ENCODE measurements around the gene CHD6.
"Not testable (repeated sequence)": the region's sequence is repeated elsewhere in the genome, so short reads cannot be mapped to it uniquely, and the experiment has no call there.

The CHD6 gene

DNA sequence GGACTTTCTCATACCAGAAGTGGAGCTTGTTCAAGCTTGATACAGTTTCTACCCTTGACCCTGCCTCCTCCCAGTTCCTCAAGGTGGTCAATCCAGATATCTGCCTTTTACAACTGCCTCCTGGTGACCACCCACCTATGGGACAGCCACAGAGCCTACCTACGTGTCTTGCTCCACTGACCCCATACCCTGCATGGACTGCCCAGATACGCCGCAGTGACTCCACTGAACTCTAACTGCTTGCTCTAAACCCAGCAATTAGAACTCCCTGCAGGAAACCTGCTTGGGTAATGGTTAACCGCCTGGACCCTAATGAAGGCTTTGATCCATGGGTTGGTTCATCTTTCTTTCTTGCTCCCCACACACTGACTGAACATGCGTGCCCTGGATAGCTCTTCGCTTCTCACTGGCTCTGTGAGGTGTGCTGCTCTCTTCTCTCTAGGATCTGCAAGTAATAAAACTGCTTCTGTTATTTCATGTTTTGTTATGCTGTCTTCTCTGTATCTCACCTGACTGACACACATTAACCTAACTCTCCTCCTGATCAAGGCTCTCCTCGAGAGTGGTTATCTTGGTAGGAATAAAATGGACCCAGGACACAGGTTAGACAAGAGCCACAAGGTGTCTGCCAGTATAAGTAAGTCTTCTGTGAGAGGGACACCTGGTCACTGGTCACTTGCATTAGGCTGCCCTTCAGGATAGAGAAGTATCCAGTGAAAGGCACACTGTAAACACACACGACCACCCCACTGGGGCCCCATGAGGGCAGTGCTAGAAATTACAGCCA, 79.2 kb downstream of the CHD6 start:
- DNase-seq (ENCODE audit: low spot score) = no peak

DNA sequence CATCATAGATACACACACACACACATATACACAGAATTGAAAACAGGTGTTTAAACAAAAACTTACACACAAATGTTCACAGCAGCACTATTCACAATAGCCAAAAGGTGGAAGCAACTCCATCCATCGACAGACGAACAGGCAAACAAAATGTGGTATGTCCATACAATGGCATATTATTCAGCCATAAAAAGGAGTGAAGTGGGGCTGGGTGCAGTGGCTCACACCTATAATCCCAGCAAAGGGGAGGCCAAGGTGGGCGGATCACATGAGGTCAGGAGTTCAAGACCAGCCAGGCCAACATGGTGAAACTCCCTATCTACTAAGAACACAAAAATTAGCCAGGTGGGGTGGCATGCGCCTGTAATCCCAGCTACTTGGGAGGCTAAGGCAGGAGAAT, 80.3 kb downstream of the CHD6 start:
- DNase-seq (ENCODE audit: low spot score) = no peak

DNA sequence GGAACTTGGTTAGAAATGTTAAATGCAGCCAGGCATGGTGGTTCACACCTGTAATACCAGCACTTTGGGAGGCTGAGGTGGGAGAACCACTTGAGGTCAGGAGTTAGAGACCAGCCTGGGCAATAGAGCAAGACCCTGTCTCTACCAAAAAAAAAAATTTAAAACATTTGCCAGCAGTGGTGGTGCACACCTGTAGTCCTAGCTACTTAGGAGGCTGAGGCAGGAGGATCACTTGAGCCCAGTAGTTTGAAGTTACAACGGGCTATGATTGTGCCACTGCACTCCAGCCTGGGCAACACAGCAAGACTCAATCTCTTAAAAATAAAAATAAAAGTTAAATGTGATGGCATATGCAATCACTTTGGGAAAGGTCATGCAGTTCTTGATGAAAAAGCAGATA, 82.6 kb downstream of the CHD6 start:
- not testable (repeated sequence) for DNase-seq (ENCODE audit: low spot score)

DNA sequence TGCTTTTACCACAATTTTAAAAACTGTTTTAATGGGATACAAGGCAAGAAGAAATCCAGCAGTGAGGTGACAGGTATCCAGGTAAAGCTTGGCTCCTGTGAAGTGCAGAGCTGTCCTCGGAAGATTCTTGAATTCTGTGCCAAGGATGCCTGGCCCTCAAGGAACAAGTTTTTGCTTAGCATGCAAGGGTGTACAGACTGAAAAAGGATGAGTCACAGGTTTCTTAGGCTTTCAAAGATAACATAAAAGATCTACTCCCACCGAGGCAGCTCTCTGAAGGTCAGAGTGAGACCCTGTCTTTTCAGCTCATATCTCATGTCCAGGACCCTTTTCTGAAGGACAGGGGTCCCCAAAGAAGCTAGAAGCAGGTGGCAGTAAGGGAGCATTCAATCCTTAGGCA, 83.3 kb downstream of the CHD6 start:
- no peak for DNase-seq (ENCODE audit: low spot score)

DNA sequence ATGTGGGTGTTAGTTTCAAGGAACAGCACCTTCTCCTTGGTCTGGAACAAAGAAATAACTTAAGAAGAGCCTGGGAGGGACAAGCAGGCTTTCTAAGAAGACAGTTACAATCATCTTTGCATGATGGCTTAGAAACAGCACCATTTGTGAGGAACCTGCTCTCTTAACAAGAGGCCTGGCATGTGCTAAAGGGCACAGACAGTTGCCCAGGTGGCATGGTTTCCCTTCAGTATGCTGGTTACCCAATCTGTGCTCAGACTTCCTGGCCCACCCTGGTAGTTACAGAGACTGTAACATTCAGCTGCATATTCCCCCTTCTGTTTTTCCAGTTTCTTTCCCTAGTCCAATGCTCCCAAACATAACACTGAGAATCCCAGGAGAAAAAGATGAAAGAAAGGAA, 84.0 kb downstream of the CHD6 start:
- DNase-seq (ENCODE audit: low spot score) = no peak

DNA sequence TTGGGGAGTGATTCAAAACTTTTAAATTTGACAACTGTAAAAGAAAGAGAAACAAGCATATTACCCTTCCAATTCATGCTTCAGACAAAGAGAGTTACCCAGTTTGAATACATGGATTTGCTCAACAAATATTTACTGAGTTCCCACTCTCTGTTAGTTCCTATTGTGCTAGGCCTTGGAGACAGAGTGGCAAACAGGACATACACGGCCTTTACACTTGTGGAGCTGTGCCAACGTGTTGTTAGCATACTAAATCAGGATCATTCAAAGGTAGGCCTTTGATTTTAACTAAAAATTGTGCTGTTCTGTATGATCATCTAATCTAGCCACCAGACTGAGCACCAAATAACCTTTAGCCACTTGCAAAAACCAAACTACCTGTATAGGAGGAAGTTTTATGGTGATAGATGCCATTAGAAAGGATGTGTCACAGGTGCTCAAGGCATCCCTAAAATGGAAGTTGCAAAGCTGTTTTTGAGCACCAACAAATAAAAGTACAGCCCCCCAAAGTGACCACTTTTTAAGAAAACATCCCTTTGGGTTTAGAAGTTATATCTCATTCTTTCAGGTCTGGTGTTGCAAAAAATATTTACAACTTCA, 84.5 kb downstream of the CHD6 start:
- DNase-seq (ENCODE audit: low spot score) = no peak

DNA sequence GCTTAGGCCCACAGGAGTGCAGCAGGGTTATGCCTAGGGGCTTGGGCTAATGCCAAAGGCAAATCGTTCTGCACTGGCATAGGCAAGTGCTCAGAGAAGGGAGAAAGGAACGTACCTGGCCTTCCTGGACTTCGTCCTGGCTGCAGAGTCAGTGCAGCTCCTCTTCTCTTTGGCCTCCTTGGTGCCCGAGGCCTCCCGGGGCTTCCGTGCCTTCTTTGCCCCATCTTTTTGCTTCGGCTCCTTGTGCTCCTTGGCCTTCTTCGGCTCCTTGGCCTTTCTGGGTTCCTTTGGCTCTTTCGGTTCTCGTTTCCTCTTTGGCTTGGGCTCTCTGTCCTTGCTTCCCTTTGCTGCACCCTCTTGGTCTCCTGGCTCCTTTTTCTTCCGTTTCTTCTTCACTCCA, 85.2 kb downstream of the CHD6 start:
- DNase-seq (ENCODE audit: low spot score) = no peak

DNA sequence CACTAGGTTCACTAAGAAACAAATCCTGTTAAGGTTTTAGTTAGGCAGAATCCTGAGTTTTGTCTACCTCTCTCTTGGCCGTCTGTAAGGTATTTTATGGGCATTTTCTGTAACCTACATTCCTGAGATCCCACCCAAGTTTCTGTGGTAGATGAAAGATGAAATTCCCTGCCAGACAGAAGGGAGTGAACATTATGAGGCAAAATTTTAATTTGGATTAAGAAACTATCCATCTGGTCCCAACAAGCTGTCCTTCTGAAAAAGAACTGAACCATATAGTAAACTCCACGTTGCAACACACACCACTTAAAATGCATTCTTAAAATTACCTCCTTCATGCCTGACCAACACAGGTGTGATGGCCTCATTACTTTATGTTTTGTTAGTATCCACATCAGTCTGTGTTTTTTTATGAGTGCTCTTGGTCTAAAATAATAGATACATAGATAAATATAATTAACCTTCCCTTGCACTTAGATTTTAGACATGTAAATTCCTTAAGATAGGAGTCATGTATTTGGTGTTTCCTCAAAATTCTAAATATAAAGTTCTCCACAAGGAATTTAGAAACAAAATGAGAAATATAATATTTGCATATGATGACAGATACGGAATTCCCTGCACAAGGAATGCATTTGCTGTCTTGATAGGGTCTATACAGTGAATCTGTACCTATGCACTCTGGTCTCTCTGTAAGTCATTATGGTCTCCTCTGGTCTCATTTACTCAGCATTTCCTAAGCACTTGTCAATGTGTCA, 86.5 kb downstream of the CHD6 start:
- no peak for DNase-seq (ENCODE audit: low spot score)

DNA sequence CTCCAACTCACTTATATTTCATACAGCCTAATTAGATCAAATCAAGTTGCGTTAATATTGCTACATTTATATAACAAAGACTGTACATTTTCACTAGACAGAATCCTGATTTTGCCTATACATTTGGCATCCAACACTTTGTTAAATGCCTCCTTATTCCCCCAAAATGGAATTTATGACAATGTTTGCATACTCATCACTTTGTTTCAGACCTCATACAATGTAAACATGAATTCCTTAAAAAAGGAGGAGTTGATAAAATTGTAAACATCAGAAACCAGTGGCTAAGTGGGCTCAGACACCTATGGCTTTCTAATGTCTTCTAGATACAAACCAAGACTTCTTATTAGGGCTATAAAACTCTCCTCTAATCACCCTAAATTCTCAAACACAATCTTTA, 87.3 kb downstream of the CHD6 start:
- no peak for DNase-seq (ENCODE audit: low spot score)

DNA sequence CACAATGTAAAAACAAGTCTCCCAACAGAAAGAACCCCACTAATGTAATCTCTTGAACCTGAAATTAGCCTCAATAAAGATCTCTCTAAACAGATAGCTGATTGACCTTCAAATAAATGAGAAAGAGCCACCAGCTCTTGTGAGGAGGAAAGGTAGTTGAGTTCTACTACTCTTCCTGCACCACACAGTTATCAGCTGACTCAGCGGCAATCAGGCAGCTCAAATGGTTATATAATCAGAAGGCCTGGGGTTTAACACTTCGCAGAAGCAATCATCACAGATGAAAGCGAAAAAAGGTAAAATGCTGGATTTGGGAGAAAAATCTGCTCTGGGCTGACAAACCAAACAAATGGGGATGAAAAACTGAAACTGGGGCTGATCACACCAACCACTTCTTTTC, 91.8 kb downstream of the CHD6 start:
- no peak for DNase-seq (ENCODE audit: low spot score)

DNA sequence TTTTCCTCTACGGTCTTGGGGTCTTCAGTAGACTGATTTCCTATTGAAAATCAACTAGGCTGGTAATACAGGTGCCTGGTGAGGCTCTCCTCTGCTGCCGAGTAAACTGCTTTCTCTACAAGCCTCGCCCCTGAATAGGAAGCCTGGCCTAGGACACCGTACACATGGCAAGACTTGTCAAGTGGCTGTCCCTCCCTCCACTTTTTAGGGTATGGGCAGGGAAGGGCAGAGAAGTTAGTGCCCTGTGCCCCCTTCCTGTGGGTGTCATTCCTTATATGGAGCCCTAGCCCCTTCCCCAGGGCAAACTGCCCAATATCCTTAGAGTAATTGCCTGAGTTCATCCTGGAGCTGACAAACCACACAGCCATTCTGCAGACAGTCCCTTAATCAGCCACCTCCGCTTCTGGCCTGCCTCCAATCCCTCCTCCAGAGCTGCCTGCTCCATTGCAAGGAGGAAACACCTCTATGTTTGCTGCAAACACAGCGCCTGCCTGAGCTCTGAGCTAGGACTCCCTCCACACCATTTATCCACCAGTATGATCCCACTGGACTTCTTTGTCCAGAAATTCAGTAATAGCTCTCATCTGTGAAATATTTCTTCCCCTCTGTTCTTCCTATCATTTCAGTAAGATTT, 93.1 kb downstream of the CHD6 start:
- peak; percentile 22 for DNase-seq (ENCODE audit: low spot score)

DNA sequence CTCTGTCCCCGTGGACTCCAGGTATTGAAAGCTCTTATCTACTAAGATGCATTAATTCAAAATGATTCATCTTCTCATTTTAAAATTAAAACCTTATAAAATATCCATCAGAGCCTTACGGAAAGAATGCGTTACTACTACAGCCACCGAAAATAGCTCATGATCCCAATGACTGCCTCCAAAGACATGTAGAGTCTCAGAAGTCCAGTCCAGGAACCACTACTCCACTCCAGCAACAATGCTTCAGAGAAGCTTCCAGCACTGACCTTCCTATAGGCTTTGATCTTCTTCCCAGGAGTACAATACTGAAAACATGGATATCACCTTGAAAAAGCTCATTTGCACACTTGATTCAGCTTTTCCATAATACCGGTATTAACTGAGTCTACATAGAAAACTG, 94.3 kb downstream of the CHD6 start:
- no peak for DNase-seq (ENCODE audit: low spot score)

DNA sequence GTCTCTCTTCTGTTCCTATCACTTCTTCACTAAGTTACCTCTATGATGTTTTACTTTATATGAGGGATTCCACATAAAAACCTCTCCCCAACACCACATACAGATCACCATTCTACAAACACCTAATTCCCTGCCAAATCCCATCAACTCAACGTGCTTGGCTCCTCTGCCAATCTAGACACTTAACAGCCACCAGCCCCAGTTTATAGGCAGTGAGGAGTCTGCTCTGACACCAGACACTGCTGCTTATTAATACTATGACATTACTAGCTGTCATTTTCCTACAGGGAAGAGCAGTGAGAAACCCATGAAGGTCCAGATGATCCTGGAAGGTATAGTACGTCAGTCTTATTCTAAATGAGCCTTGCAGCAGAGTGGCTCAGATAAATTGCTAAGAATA, 104.3 kb downstream of the CHD6 start:
- no peak for DNase-seq (ENCODE audit: low spot score)

DNA sequence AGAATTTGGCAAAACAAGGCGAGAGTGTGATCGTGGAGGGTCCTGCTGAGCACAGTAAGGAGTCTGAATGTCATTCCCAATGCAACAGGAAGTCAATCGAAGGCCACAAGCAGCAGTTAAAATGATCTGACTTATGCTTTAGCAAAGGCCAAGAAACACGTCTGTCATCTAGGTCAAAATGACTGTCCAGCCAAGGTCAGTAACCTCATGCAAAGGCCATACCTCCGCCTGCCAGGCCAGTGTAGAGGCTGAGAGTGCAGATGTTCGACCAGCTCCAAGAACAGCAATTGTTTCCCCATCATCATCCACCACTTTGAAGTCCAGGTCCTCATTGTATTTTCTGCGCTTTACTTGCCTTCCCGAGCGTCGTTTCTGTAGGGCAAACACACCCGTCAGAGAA, 105.6 kb downstream of the CHD6 start:
- DNase-seq (ENCODE audit: low spot score) = no peak

DNA sequence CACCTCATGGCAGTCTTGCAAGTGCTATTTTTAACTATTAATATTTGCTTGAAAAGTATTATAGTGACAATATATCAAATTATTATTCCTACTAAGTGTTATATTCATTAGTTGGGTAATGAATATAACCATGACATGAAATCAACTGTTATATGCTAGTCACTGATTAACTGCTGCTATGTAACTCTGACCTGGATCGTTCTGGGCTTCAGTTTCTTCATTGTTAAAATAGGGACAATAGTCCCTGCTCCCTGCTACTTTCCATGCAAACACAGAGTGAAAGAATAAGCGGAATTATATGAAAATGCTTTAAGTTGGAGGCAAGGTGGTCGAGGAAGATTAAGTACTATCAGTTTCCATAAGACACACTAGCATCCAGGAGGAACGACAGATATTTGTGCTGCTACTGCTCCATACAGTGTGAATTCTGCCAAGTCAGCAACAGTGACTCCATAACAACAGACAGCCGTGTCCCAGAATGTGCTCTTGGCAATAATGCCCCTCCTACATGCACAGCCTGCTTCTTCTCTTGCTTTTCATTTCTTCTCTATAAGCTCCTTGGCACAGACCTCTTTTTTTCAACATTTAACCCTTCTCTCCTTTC, 107.2 kb downstream of the CHD6 start:
- DNase-seq (ENCODE audit: low spot score) = no peak

DNA sequence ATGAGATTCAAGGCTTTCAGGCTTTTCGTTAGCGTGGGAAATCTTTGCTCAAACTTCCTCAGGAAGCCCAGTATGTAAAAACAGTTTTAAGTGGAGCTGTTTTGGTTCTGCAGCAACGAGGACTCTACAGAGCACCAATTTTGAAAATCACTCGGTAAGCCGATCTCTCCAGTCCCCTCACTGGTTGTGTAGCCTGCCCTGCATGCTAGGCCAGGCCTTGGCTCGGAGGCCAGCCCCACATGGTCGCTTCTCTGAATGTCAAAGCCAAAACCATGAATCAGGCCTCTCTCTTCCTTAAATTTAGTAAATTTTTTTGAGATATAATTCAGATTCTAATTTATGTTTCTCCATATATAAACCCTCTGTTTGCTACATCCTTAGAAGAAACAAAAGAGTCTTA, 108.0 kb downstream of the CHD6 start:
- no peak for DNase-seq (ENCODE audit: low spot score)

DNA sequence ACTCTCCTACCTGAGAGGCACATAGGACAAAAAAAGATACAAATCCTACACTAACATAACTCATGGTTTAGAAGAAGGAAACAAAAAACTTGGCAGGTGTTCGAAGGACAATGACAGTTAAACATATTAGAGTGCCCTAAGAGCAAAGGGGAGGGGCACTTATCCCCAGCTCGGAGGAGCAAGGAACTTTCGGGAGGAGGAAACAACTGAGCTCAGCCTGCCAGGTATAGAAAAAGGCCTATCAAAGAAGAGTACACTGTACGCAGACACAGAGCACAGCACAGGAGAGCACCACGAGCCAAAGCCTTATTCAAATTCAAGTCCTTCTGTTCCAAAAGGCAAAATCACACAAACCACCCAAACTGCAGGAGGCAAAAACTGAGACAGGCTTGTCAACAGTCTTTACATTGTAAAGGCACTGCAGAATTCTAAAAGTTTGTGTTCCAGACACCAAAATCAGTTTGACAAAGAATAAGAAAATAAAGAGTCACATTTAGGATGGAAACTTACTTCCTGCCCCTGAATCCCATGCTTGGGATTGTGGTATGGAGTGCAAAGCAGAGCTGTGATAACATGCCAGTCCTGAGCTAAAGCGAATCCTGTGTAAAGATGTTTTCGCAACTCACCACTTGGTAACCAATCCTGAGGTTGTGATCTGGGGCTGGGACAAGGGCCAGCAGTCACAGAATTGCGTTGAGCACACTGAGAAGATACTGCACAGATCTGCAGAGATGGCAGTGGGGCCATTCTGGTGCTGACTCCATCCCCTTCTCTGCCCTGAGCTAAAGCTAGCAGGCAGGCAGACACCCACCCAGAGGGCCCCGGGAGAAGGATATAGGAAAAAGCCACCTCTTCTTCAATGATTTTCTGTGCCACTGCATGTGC, 108.6 kb downstream of the CHD6 start:
- no peak for DNase-seq (ENCODE audit: low spot score)

DNA sequence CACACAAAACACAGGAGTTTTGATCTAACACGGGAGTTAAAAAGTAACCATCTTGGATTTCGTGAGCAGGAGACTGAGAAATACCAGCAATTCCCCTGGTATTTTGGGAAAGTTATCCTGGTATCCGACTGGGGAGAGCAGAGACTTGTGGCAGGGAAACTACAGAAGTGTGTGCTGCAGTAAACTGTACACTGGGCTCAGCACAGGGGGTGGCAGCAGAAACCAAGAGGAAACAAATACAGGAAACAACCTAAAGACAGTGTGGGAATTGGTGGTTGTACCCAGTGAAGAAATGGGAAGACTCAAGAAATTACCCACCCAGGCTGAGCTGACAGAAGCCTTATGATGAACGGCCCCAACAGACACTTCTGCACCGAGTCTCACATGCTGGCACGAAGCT, 109.8 kb downstream of the CHD6 start:
- DNase-seq (ENCODE audit: low spot score) = no peak

DNA sequence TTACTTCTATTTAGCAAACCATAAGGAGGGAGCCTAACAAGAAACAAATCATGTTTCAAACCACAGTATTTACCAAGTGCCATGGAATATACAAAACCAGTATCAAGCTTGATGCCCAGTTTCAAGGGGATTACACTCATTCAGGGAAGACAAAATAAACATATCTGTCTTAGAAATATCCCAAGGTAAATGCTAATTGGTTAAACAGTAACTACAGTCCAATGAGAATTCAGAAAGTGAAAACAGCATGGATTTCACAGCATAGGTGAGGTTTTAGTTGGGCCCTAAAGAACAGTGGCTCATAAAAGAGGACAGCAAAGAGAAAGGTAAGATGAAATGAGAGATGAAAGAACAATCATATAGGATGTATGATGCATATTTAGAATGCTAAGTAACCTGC, 110.3 kb downstream of the CHD6 start:
- no peak for DNase-seq (ENCODE audit: low spot score)

DNA sequence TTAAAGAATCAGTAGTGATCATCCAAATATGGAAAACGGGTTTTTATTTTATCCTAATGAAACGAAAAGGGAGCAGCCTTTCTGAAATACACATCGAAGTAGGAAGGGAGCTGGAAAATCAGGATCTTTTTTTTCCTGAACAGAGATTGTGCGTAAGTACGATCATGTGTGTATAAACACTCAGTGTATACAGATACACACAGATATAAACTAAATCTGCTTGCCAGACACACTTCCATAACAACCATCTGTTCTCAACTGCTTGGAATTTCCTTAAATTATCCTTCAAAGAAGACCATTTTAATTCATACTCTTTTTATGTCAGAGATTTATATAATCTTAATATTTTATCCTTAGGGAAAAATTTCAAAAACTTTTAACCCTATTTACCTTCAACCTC, 110.7 kb downstream of the CHD6 start:
- no peak for DNase-seq (ENCODE audit: low spot score)

DNA sequence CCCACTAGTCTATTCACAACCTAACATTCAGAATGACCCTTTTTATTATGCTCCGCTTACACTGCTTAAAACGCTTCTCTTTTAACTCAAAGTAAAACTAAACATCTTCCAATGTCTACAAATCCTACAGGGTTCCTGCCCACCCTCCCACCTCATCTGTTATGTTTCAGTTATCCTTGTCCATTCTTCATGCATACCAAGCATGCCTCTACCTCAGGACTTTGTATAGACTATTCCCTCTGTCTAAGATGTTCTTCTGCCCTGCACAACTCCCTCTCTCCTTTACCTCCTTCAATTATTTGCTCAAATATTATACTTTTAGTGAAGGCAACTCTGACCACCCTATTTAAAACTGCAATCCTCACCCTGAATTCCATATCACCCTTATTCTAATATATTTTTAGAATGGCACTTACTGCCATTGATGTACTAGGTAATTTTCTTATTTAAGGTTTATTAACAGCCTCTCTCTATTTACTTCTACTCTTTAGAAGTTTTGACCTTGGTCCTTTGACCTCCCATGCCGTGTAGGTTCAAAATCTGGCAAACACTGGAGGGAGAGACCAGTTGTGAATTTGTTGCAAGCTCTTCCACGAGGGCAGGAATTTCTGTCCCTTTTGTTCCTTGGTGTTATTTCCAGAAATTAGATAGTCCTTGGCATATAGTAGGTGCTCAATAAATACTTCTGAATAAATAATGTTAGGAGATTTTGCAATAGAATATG, 111.8 kb downstream of the CHD6 start:
- no peak for DNase-seq (ENCODE audit: low spot score)

Measured in iPS-NIHi11 (cell line).